NCI-H526 (cell line): ENCODE measurements around the gene CHAD.
A peak's percentile ranks its signal among the peaks of the same experiment; 100 is the strongest.

Experiments used
- DNase-seq, 2 experiments: peaks; one replicate each; lab custom pipeline; 2025; lab: John Stamatoyannopoulos, UW

Gene CHAD

GRCh38 chr17:50468304-50469207 is at the start of gene CHAD:
CHAD (minus strand) TSS chr17:50468880; CDS start chr17:50468813, 67 bp downstream.
- DNase-seq = no peak

- no peak for DNase-seq
Observed at GRCh38 chr17:50517504-50518383, 49.1 kb upstream of the CHAD start.

- no peak for DNase-seq
Observed at GRCh38 chr17:50517011-50517410, 48.3 kb upstream of the CHAD start.

- no peak for DNase-seq
Observed at GRCh38 chr17:50514936-50515702, 46.4 kb upstream of the CHAD start.

- no peak for DNase-seq
Observed at GRCh38 chr17:50514388-50514787, 45.7 kb upstream of the CHAD start.

GRCh38 chr17:50513495-50513894 is 44.8 kb upstream of the CHAD start:
- DNase-seq = no peak

- no peak for DNase-seq
Observed at GRCh38 chr17:50511058-50511457, 42.4 kb upstream of the CHAD start.

- DNase-seq = no peak
Observed at GRCh38 chr17:50508573-50509460, 40.1 kb upstream of the CHAD start.

- peak; percentile 46 to 87 for DNase-seq
Observed at GRCh38 chr17:50507871-50508572, 39.3 kb upstream of the CHAD start, which contains the start of gene MYCBPAP. MYCBPAP (plus strand) TSS chr17:50508439; CDS start chr17:50508675, 236 bp downstream.

GRCh38 chr17:50506298-50506697 is 37.6 kb upstream of the CHAD start:
- DNase-seq = no peak

- no peak for DNase-seq
Observed at GRCh38 chr17:50505591-50506130, 37.0 kb upstream of the CHAD start.

- no peak for DNase-seq
Observed at GRCh38 chr17:50502301-50502990, 33.8 kb upstream of the CHAD start.

GRCh38 chr17:50501054-50501453 is 32.4 kb upstream of the CHAD start:
- peak; percentile 22 to 56 for DNase-seq

GRCh38 chr17:50499721-50500120 is 31.0 kb upstream of the CHAD start:
- DNase-seq = no peak

- no peak for DNase-seq
Observed at GRCh38 chr17:50499270-50499669, 30.6 kb upstream of the CHAD start.

- DNase-seq = no peak
Observed at GRCh38 chr17:50498021-50498874, 29.6 kb upstream of the CHAD start.

- no peak for DNase-seq
Observed at GRCh38 chr17:50495918-50496317, 27.2 kb upstream of the CHAD start.

- no peak for DNase-seq
Observed at GRCh38 chr17:50495217-50495823, 26.6 kb upstream of the CHAD start.
